ENCODE measurements around the gene CYP2C18.
"Not testable (repeated sequence)": the region's sequence is repeated elsewhere in the genome, so short reads cannot be mapped to it uniquely, and the experiment has no call there.

The CYP2C18 gene

DNA sequence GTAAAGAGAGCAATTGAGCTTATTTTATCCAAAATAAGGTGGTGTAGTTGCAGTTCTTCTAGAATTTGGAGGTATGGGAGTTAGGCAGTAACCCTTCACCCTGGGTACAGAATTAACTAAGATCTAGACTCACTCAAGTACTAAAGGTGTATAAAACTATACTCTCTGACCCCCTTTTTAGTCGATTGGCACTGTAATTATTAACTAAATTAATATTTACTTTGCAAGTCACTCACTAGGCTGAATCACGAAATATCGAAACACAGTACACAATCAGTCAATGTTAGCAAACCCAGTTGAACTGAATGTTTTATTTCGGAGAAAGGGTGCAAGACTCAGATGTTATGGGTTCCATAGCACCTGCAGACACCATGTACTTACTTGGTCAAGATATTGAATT is 64.3 kb downstream of the CYP2C18 start:
- Histone ChIP-seq H3K36me3 (ENCODE audit: insufficient read depth, low read length) (no peaks in the 10 kb centered on the region), H3K9ac (ENCODE audit: low read length) (no peak overlapping the region), H3K27me3 (ENCODE audit: control insufficient read depth in 1 of 2, insufficient read depth in 2 of 2, low read length in 2 of 2) (no peaks in the 10 kb centered on the region), H3K4me1 (ENCODE audit: insufficient read depth, low read length) (no peaks in the 10 kb centered on the region), H3K4me3 (ENCODE audit: low read depth in 1 of 2, low read length in 2 of 2) (no peak overlapping the region), H3K9me3 (ENCODE audit: low read length) (no peaks in the 10 kb centered on the region), H3K27ac (ENCODE audit: low read depth, low read length) (no peak overlapping the region)

DNA sequence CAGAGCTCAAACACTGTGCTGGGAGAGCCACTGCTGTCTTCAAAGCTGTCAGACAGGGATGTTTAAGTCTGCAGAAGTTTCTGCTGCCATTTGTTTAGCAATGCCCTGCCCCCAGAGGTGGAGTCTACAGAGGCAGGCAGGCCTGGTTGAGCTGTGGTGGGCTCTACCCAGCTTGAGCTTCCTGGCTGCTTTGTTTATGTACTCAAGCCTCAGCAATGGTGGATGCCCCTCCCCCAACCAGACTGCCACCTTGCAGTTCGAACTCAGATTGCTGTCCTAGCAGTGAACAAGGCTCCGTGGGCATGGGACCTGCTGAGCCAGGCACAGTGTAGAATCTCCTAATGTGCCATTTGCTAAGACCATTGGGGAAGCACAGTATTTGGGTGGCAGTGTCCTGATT is 74.4 kb downstream of the CYP2C18 start:
- H3K9me3 ChIP-seq (ENCODE audit: low read length) = no peaks in the 10 kb centered on the region
- H3K27ac ChIP-seq (ENCODE audit: low read depth, low read length) = no peak overlapping the region
- H3K9ac ChIP-seq (ENCODE audit: low read length) = no peak overlapping the region
- no peaks in the 10 kb centered on the region for H3K36me3 ChIP-seq (ENCODE audit: insufficient read depth, low read length)
- H3K4me1 ChIP-seq (ENCODE audit: insufficient read depth, low read length) = no peaks in the 10 kb centered on the region
- H3K4me3 ChIP-seq (ENCODE audit: low read depth in 1 of 2, low read length in 2 of 2) = no peak overlapping the region
- no peaks in the 10 kb centered on the region for H3K27me3 ChIP-seq (ENCODE audit: control insufficient read depth in 1 of 2, insufficient read depth in 2 of 2, low read length in 2 of 2)

- Histone ChIP-seq H3K4me1 (ENCODE audit: insufficient read depth, low read length) (no peaks in the 10 kb centered on the region), H3K27me3 (ENCODE audit: control insufficient read depth in 1 of 2, insufficient read depth in 2 of 2, low read length in 2 of 2) (no peaks in the 10 kb centered on the region), H3K9me3 (ENCODE audit: low read length) (no peaks in the 10 kb centered on the region), H3K4me3 (ENCODE audit: low read depth in 1 of 2, low read length in 2 of 2) (no peak overlapping the region), H3K36me3 (ENCODE audit: insufficient read depth, low read length) (no peaks in the 10 kb centered on the region), H3K9ac (ENCODE audit: low read length) (no peak overlapping the region), H3K27ac (ENCODE audit: low read depth, low read length) (no peak overlapping the region)
Measured at GRCh38 chr10:94760586-94761178, 77.2 kb downstream of the CYP2C18 start.

- Histone ChIP-seq H3K27ac (ENCODE audit: low read depth, low read length) (no peak within 1 kb of the TSS), H3K9me3 (ENCODE audit: low read length) (no peaks in the 10 kb centered on the region), H3K27me3 (ENCODE audit: control insufficient read depth in 1 of 2, insufficient read depth in 2 of 2, low read length in 2 of 2) (no peaks in the 10 kb centered on the region), H3K36me3 (ENCODE audit: insufficient read depth, low read length) (no peaks in the 10 kb centered on the region), H3K4me3 (ENCODE audit: low read depth in 1 of 2, low read length in 2 of 2) (no peak within 1 kb of the TSS), H3K4me1 (ENCODE audit: insufficient read depth, low read length) (no peaks in the 10 kb centered on the region), H3K9ac (ENCODE audit: low read length) (no peak within 1 kb of the TSS)
Measured at GRCh38 chr10:94762393-94762792, 78.9 kb downstream of the CYP2C18 start, which contains the start of gene CYP2C19. Gene CYP2C19, plus strand, starts transcription at chr10:94762681. Its CDS starts 25 bp downstream, at chr10:94762706.

DNA sequence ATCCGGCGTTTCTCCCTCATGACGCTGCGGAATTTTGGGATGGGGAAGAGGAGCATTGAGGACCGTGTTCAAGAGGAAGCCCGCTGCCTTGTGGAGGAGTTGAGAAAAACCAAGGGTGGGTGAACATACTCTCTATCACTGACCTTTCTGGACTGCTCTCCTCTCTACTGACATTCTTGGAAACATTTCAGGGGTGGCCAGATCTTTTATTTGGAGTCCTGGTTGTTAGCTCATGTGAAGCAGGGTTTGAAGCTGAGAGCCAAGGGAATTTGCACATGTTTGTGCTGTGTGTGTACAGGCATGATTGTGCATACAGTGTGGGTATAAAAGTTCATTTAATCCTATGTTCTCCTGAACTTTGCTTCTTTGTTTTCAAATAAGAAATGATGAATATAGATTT is 91.9 kb downstream of the CYP2C18 start:
- not testable (repeated sequence) for H3K27me3 ChIP-seq (ENCODE audit: control insufficient read depth in 1 of 2, insufficient read depth in 2 of 2, low read length in 2 of 2)

GRCh38 chr10:94777886-94778458 is 94.4 kb downstream of the CYP2C18 start:
- Histone ChIP-seq H3K4me1 (ENCODE audit: insufficient read depth, low read length) (no peaks in the 10 kb centered on the region), H3K4me3 (ENCODE audit: low read depth in 1 of 2, low read length in 2 of 2) (no peak overlapping the region), H3K27ac (ENCODE audit: low read depth, low read length) (no peak overlapping the region), H3K36me3 (ENCODE audit: insufficient read depth, low read length) (no peaks in the 10 kb centered on the region), H3K27me3 (ENCODE audit: control insufficient read depth in 1 of 2, insufficient read depth in 2 of 2, low read length in 2 of 2) (no peaks in the 10 kb centered on the region), H3K9me3 (ENCODE audit: low read length) (no peaks in the 10 kb centered on the region), H3K9ac (ENCODE audit: low read length) (no peak overlapping the region)

More for the DNA sequence above, 91.9 kb downstream of the CYP2C18 start:
- H3K9me3 ChIP-seq (ENCODE audit: low read length); H3K4me1 ChIP-seq (ENCODE audit: insufficient read depth, low read length); H3K27ac ChIP-seq (ENCODE audit: low read depth, low read length); H3K4me3 ChIP-seq (ENCODE audit: low read depth in 1 of 2, low read length in 2 of 2); H3K9ac ChIP-seq (ENCODE audit: low read length); H3K36me3 ChIP-seq (ENCODE audit: insufficient read depth, low read length): not testable (repeated sequence)

GRCh38 chr10:94780844-94781243 is 97.3 kb downstream of the CYP2C18 start:
- H3K27me3 ChIP-seq (ENCODE audit: control insufficient read depth in 1 of 2, insufficient read depth in 2 of 2, low read length in 2 of 2) = no peaks in the 10 kb centered on the region
- H3K4me3 ChIP-seq (ENCODE audit: low read depth in 1 of 2, low read length in 2 of 2) = no peak overlapping the region
- H3K9me3 ChIP-seq (ENCODE audit: low read length) = no peaks in the 10 kb centered on the region

DNA sequence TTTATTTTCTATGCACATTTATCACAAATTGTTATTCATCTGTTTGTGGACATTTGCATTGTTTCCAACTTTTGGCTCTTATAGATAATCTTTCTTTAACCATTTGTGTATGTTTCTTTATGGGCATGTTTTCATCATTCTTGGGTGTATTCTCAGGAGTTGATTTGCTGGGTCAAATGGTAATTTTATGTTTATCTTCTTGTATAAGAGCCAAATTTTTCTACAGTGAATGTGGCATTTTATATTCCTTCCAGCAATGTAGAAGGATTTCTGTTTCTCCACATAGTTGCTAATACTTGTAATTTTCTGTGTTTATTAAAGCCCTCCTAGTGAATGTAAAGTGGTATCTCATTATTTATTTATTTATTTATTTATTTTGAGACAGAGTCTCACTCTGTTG is 100.7 kb downstream of the CYP2C18 start:
- Histone ChIP-seq H3K36me3 (ENCODE audit: insufficient read depth, low read length) (no peaks in the 10 kb centered on the region), H3K4me3 (ENCODE audit: low read depth in 1 of 2, low read length in 2 of 2) (no peak overlapping the region), H3K9me3 (ENCODE audit: low read length) (no peaks in the 10 kb centered on the region), H3K27me3 (ENCODE audit: control insufficient read depth in 1 of 2, insufficient read depth in 2 of 2, low read length in 2 of 2) (no peaks in the 10 kb centered on the region), H3K9ac (ENCODE audit: low read length) (no peak overlapping the region), H3K4me1 (ENCODE audit: insufficient read depth, low read length) (no peaks in the 10 kb centered on the region), H3K27ac (ENCODE audit: low read depth, low read length) (no peak overlapping the region)

More at GRCh38 chr10:94780844-94781243, 97.3 kb downstream of the CYP2C18 start:
- Histone ChIP-seq H3K36me3 (ENCODE audit: insufficient read depth, low read length) (no peaks in the 10 kb centered on the region), H3K4me1 (ENCODE audit: insufficient read depth, low read length) (no peaks in the 10 kb centered on the region), H3K9ac (ENCODE audit: low read length) (no peak overlapping the region), H3K27ac (ENCODE audit: low read depth, low read length) (no peak overlapping the region)

DNA sequence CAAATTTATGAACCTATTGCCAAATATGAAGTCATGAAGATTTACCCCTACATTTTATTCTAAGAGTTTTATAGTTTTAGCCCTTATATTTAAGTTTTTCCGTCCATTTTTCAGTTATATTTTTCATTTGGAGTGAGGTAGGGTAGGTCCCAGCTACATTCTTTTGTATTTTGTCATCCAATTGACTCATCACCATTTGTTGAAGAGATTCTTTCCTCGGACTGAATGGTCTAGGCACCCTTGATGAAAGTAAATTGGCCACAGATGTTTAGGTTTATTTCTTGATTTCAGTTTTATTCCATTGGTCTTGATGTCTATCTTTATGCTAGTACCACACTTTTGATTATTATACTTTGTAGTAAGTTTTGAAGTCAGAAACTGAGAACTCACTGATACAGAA is 101.7 kb downstream of the CYP2C18 start:
- H3K9ac ChIP-seq (ENCODE audit: low read length) = no peak overlapping the region
- H3K27ac ChIP-seq (ENCODE audit: low read depth, low read length) = no peak overlapping the region
- no peaks in the 10 kb centered on the region for H3K4me1 ChIP-seq (ENCODE audit: insufficient read depth, low read length)

More for the DNA sequence above, 101.7 kb downstream of the CYP2C18 start:
- Histone ChIP-seq H3K36me3 (ENCODE audit: insufficient read depth, low read length) (no peaks in the 10 kb centered on the region), H3K27me3 (ENCODE audit: control insufficient read depth in 1 of 2, insufficient read depth in 2 of 2, low read length in 2 of 2) (no peaks in the 10 kb centered on the region), H3K4me3 (ENCODE audit: low read depth in 1 of 2, low read length in 2 of 2) (no peak overlapping the region), H3K9me3 (ENCODE audit: low read length) (no peaks in the 10 kb centered on the region)

Data from muscle layer of colon (tissue), 2 donors.